Glomerular visceral epithelial cell (primary cell): Measurements from ENCODE around the gene STK40.
A peak's percentile ranks its signal among the peaks of the same experiment; 100 is the strongest.

Experiments used
- DNase-seq: peaks from one replicate; pipeline ENCODE4 v3.0.0-alpha.2; 2016; ENCODE audit errors: extremely low spot score

Gene STK40

GRCh38 chr1:36397378-36398230 is 11.9 kb upstream of the STK40 start, which contains the start of gene LSM10:
Gene LSM10, minus strand, starts transcription at chr1:36397908. Its CDS starts 3,779 bp downstream, at chr1:36394129.
- DNase-seq: peak; percentile 86

- no peak for DNase-seq
These were observed 11.3 kb upstream of the STK40 start for GRCh38 chr1:36397083-36397377.

- DNase-seq: no peak
These were observed 10.6 kb upstream of the STK40 start for GRCh38 chr1:36396359-36396758.

- no peak for DNase-seq
These were observed 8.0 kb upstream of the STK40 start for GRCh38 chr1:36393686-36394085.

GRCh38 chr1:36392836-36393235 is 7.1 kb upstream of the STK40 start:
- DNase-seq: no peak

GRCh38 chr1:36391271-36391670 is 5.5 kb upstream of the STK40 start:
- no peak for DNase-seq

- DNase-seq: no peak
These were observed 4.7 kb upstream of the STK40 start for GRCh38 chr1:36390411-36390810.

- no peak for DNase-seq
These were observed 4.3 kb upstream of the STK40 start for GRCh38 chr1:36389999-36390398.

GRCh38 chr1:36389261-36389660 is 3.5 kb upstream of the STK40 start:
- DNase-seq: no peak

- peak; percentile 77 for DNase-seq
These were observed 1.6 kb upstream of the STK40 start for GRCh38 chr1:36387141-36387949.

- DNase-seq: peak; percentile 99
These were observed 779 bp upstream of the STK40 start for GRCh38 chr1:36386265-36387140.

GRCh38 chr1:36384542-36385409 is 948 bp downstream of the STK40 start:
- DNase-seq: peak; percentile 45

- no peak for DNase-seq
These were observed 2.5 kb downstream of the STK40 start for GRCh38 chr1:36383240-36383639.

- DNase-seq: no peak
These were observed 3.1 kb downstream of the STK40 start for GRCh38 chr1:36382669-36383068.

GRCh38 chr1:36382231-36382630 is 3.5 kb downstream of the STK40 start:
- no peak for DNase-seq

- DNase-seq: no peak
These were observed 4.3 kb downstream of the STK40 start for GRCh38 chr1:36381405-36381804.

- no peak for DNase-seq
These were observed 4.9 kb downstream of the STK40 start for GRCh38 chr1:36380782-36381181.

- no peak for DNase-seq
These were observed 5.5 kb downstream of the STK40 start for GRCh38 chr1:36380143-36380619.

GRCh38 chr1:36377791-36378492 is 7.8 kb downstream of the STK40 start:
- DNase-seq: no peak

- DNase-seq: peak; percentile 44
These were observed 13.1 kb downstream of the STK40 start for GRCh38 chr1:36372617-36373016.
